ENCODE measurements around the gene NTM.

Gene NTM

DNA sequence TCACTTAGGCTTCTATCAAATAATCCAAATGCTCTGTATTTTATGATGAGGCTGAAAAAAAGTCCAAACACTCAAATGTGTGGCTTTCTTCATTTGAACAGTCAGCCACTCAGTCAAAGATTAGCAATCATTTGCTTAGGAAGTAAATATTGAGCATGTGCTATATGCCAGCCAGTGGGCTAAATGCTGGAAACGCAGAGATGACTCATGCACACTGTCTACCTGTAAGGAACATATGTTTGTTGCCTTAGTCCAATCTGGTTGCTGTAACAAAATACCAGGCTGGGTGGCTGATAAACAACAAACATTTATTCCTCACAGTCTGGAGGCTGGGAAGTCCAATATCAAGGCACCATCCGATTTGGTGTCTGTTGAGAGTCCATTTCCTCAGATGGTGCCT, 617.3 kb downstream of the NTM start:
- Histone ChIP-seq H3K14ac (ENCODE audit: low read length) (no peak overlapping the region), H3K9me3 (replicated peaks in 1 of 2; ENCODE audit: control insufficient read depth in 2 of 2, insufficient read depth in 1 of 2, low read depth in 1 of 2, low read length in 2 of 2) (no peaks in the 10 kb centered on the region), H2BK12ac (ENCODE audit: low read length) (no peak overlapping the region), H3K79me1 (ENCODE audit: low read depth, low read length) (no peaks in the 10 kb centered on the region), H3K4me1 (ENCODE audit: control insufficient read depth in 2 of 2, insufficient read depth in 1 of 2, low read depth in 1 of 2, low read length in 2 of 2) (no peaks in the 10 kb centered on the region), H2AK5ac (ENCODE audit: low read depth, low read length) (no peak overlapping the region), H2BK120ac (ENCODE audit: low read depth, low read length) (no peak overlapping the region), H2AFZ (ENCODE audit: low read length) (no peak overlapping the region), H3K9ac (ENCODE audit: low read depth, low read length, poor library complexity) (no peak overlapping the region), H3K4me3 (ENCODE audit: low read length in 2 of 2) (no peak overlapping the region), H2BK5ac (ENCODE audit: low read length) (no peak overlapping the region), H3K18ac (ENCODE audit: low read length) (no peak overlapping the region), H3K23ac (ENCODE audit: low read depth, low read length, poor library complexity) (no peak overlapping the region), H4K91ac (ENCODE audit: low read depth, low read length, poor library complexity) (no peak overlapping the region), H4K8ac (ENCODE audit: low read depth, low read length) (no peak overlapping the region), H3K27ac (replicated peaks; ENCODE audit: low read length) (no peak overlapping the region), H3K36me3 (replicated peaks in 1 of 2; ENCODE audit: control insufficient read depth in 2 of 2, insufficient read depth in 2 of 2, low read length in 2 of 2) (no peaks in the 10 kb centered on the region), H2BK15ac (ENCODE audit: low read length) (no peak overlapping the region), H3K4ac (ENCODE audit: low read length) (no peak overlapping the region), H3K4me2 (ENCODE audit: insufficient read depth, low read length, poor library complexity, severe bottlenecking) (no peak overlapping the region), H3K27me3 (ENCODE audit: control insufficient read depth in 3 of 3, insufficient read depth in 3 of 3, low read depth in 1 of 3, low read length in 3 of 3) (no peaks in the 10 kb centered on the region)
- no peak for DNase-seq (ENCODE audit: low spot score)
- WGBS, 2 donors (ENCODE audit: extremely low coverage in 2 of 2, insufficient read length in 2 of 2, insufficient replicate concordance in 1 of 2) = no CpG with 5 or more reads among the region's 2 CpGs

DNA sequence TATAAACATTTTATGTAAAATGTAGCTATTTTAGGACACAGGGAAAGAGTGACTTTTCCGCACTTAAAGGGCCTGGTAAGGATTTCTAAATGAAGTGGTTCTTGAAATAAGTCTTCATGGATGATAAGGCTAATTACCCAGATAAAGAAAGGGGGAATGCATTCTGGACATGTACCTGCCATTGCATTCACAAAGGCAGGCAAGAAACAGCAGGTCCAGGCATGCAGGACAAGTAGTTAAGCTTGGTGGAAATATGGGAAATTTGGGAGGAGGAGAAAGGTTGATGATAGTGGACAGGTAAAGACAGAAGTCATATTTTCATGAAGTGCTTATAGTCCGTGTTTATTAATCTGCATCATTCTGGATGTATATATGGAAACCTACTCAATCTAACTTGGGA, 621.2 kb downstream of the NTM start:
- H3K4me3 ChIP-seq (ENCODE audit: low read length in 2 of 2) = no peak overlapping the region
- WGBS, 2 donors (ENCODE audit: extremely low coverage in 2 of 2, insufficient read length in 2 of 2, insufficient replicate concordance in 1 of 2) = no CpG with 5 or more reads among the region's 2 CpGs
- no peak overlapping the region for H3K9ac ChIP-seq (ENCODE audit: low read depth, low read length, poor library complexity)
- no peak overlapping the region for H3K4me2 ChIP-seq (ENCODE audit: insufficient read depth, low read length, poor library complexity, severe bottlenecking)
- H3K14ac ChIP-seq (ENCODE audit: low read length) = no peak overlapping the region
- no peak overlapping the region for H4K91ac ChIP-seq (ENCODE audit: low read depth, low read length, poor library complexity)
- H2BK5ac ChIP-seq (ENCODE audit: low read length) = no peak overlapping the region
- H3K4me1 ChIP-seq (ENCODE audit: control insufficient read depth in 2 of 2, insufficient read depth in 1 of 2, low read depth in 1 of 2, low read length in 2 of 2) = no peaks in the 10 kb centered on the region
- peaks cover 0 to 7% of the 10 kb centered on the region in 2 donors for H3K9me3 ChIP-seq (replicated peaks in 1 of 2; ENCODE audit: control insufficient read depth in 2 of 2, insufficient read depth in 1 of 2, low read depth in 1 of 2, low read length in 2 of 2)
- H3K36me3 ChIP-seq (replicated peaks in 1 of 2; ENCODE audit: control insufficient read depth in 2 of 2, insufficient read depth in 2 of 2, low read length in 2 of 2) = no peaks in the 10 kb centered on the region
- H4K8ac ChIP-seq (ENCODE audit: low read depth, low read length) = no peak overlapping the region
- H2BK120ac ChIP-seq (ENCODE audit: low read depth, low read length) = no peak overlapping the region
- no peak overlapping the region for H2AFZ ChIP-seq (ENCODE audit: low read length)
- H2BK12ac ChIP-seq (ENCODE audit: low read length) = no peak overlapping the region
- H2BK15ac ChIP-seq (ENCODE audit: low read length) = no peak overlapping the region
- H3K23ac ChIP-seq (ENCODE audit: low read depth, low read length, poor library complexity) = no peak overlapping the region
- H2AK5ac ChIP-seq (ENCODE audit: low read depth, low read length) = no peak overlapping the region
- no peak for DNase-seq (ENCODE audit: low spot score)
- no peak overlapping the region for H3K27ac ChIP-seq (replicated peaks; ENCODE audit: low read length)
- no peak overlapping the region for H3K4ac ChIP-seq (ENCODE audit: low read length)
- H3K27me3 ChIP-seq (ENCODE audit: control insufficient read depth in 3 of 3, insufficient read depth in 3 of 3, low read depth in 1 of 3, low read length in 3 of 3) = no peaks in the 10 kb centered on the region
- no peaks in the 10 kb centered on the region for H3K79me1 ChIP-seq (ENCODE audit: low read depth, low read length)
- no peak overlapping the region for H3K18ac ChIP-seq (ENCODE audit: low read length)

DNA sequence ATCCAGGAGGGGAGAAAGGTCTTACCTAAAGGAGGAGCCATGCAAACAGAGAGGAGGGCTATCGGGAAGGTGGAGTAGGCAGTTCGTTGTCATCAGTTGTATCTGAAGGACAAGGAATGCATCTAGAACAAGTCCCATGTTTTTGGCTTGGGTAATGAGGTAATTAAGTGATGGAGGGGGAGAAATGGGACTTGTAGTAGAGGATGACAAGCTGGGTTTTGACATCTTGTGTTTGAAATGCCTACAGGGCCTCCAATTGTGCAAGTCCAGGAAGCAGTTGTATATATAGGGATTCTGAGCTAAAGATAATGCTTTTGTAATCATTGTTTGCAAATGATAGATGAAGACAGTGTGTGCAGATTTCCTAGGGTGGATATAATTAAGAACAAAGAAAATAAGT, 622.8 kb downstream of the NTM start:
- Histone ChIP-seq H3K4ac (ENCODE audit: low read length) (no peak overlapping the region), H3K9ac (ENCODE audit: low read depth, low read length, poor library complexity) (peak overlapping the region; percentile 22), H2BK120ac (ENCODE audit: low read depth, low read length) (no peak overlapping the region), H3K9me3 (replicated peaks in 1 of 2; ENCODE audit: control insufficient read depth in 2 of 2, insufficient read depth in 1 of 2, low read depth in 1 of 2, low read length in 2 of 2) (peaks cover 0 to 7% of the 10 kb centered on the region in 2 donors), H3K27ac (replicated peaks; ENCODE audit: low read length) (no peak overlapping the region), H2AFZ (ENCODE audit: low read length) (no peak overlapping the region), H3K79me1 (ENCODE audit: low read depth, low read length) (no peaks in the 10 kb centered on the region), H3K14ac (ENCODE audit: low read length) (no peak overlapping the region), H2BK12ac (ENCODE audit: low read length) (no peak overlapping the region), H3K27me3 (ENCODE audit: control insufficient read depth in 3 of 3, insufficient read depth in 3 of 3, low read depth in 1 of 3, low read length in 3 of 3) (no peaks in the 10 kb centered on the region), H3K18ac (ENCODE audit: low read length) (no peak overlapping the region), H3K4me1 (ENCODE audit: control insufficient read depth in 2 of 2, insufficient read depth in 1 of 2, low read depth in 1 of 2, low read length in 2 of 2) (no peaks in the 10 kb centered on the region), H3K4me2 (ENCODE audit: insufficient read depth, low read length, poor library complexity, severe bottlenecking) (no peak overlapping the region), H4K91ac (ENCODE audit: low read depth, low read length, poor library complexity) (no peak overlapping the region), H2BK15ac (ENCODE audit: low read length) (no peak overlapping the region), H3K36me3 (replicated peaks in 1 of 2; ENCODE audit: control insufficient read depth in 2 of 2, insufficient read depth in 2 of 2, low read length in 2 of 2) (no peaks in the 10 kb centered on the region), H2BK5ac (ENCODE audit: low read length) (no peak overlapping the region), H3K23ac (ENCODE audit: low read depth, low read length, poor library complexity) (no peak overlapping the region), H3K4me3 (ENCODE audit: low read length in 2 of 2) (no peak overlapping the region), H2AK5ac (ENCODE audit: low read depth, low read length) (no peak overlapping the region), H4K8ac (ENCODE audit: low read depth, low read length) (no peak overlapping the region)
- WGBS, 2 donors (ENCODE audit: extremely low coverage in 2 of 2, insufficient read length in 2 of 2, insufficient replicate concordance in 1 of 2) = no CpG with 5 or more reads among the region's 2 CpGs
- no peak for DNase-seq (ENCODE audit: low spot score)

DNA sequence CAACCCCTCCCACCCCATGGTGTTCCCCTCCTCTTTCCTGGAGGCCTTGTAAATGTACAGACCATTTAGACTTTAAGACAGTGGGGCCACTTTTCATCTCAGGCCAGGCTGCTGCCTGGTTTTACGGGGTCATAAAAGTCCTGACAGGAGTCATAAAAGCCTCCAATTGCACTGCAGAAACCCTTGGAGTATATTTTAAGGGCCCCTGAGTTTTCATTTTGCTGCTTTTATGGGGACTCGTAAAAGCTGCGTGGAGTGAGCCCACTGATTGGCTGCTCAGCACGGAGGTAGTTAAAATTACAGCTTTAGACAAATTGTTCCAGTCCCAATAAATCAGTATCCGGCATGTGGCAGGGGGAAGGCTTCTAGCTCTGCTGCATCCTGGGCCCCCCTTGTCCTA, 627.6 kb downstream of the NTM start:
- Histone ChIP-seq H4K8ac (ENCODE audit: low read depth, low read length) (no peak overlapping the region), H2BK12ac (ENCODE audit: low read length) (no peak overlapping the region), H3K4me3 (ENCODE audit: low read length in 2 of 2) (no peak overlapping the region), H3K9ac (ENCODE audit: low read depth, low read length, poor library complexity) (no peak overlapping the region), H2BK15ac (ENCODE audit: low read length) (no peak overlapping the region), H3K36me3 (replicated peaks in 1 of 2; ENCODE audit: control insufficient read depth in 2 of 2, insufficient read depth in 2 of 2, low read length in 2 of 2) (no peaks in the 10 kb centered on the region), H3K27ac (replicated peaks; ENCODE audit: low read length) (no peak overlapping the region), H3K14ac (ENCODE audit: low read length) (no peak overlapping the region), H3K9me3 (replicated peaks in 1 of 2; ENCODE audit: control insufficient read depth in 2 of 2, insufficient read depth in 1 of 2, low read depth in 1 of 2, low read length in 2 of 2) (peaks cover 0 to 7% of the 10 kb centered on the region in 2 donors), H2AFZ (ENCODE audit: low read length) (no peak overlapping the region), H2AK5ac (ENCODE audit: low read depth, low read length) (no peak overlapping the region), H2BK5ac (ENCODE audit: low read length) (no peak overlapping the region), H3K4me2 (ENCODE audit: insufficient read depth, low read length, poor library complexity, severe bottlenecking) (no peak overlapping the region), H3K27me3 (ENCODE audit: control insufficient read depth in 3 of 3, insufficient read depth in 3 of 3, low read depth in 1 of 3, low read length in 3 of 3) (no peaks in the 10 kb centered on the region), H3K79me1 (ENCODE audit: low read depth, low read length) (no peaks in the 10 kb centered on the region), H4K91ac (ENCODE audit: low read depth, low read length, poor library complexity) (no peak overlapping the region), H3K18ac (ENCODE audit: low read length) (no peak overlapping the region), H2BK120ac (ENCODE audit: low read depth, low read length) (no peak overlapping the region), H3K4me1 (ENCODE audit: control insufficient read depth in 2 of 2, insufficient read depth in 1 of 2, low read depth in 1 of 2, low read length in 2 of 2) (peaks cover 0 to 3% of the 10 kb centered on the region in 2 donors), H3K23ac (ENCODE audit: low read depth, low read length, poor library complexity) (no peak overlapping the region), H3K4ac (ENCODE audit: low read length) (no peak overlapping the region)
- no CpG with 5 or more reads among the region's 5 CpGs for WGBS, 2 donors (ENCODE audit: extremely low coverage in 2 of 2, insufficient read length in 2 of 2, insufficient replicate concordance in 1 of 2)
- DNase-seq (ENCODE audit: low spot score) = no peak

Data from neuronal stem cell (in vitro differentiated cells).